ENCODE data around the gene CCNH. TPM values are rescaled to one million over a fixed set of nuclear protein-coding genes. Genes with fewer than 3 reads are reported as not detected.

The CCNH gene
- total and polyA plus RNA-seq, 2 of the 4 experiments (the other 2 are of a cell fraction) = 37.4 to 100 TPM

DNA sequence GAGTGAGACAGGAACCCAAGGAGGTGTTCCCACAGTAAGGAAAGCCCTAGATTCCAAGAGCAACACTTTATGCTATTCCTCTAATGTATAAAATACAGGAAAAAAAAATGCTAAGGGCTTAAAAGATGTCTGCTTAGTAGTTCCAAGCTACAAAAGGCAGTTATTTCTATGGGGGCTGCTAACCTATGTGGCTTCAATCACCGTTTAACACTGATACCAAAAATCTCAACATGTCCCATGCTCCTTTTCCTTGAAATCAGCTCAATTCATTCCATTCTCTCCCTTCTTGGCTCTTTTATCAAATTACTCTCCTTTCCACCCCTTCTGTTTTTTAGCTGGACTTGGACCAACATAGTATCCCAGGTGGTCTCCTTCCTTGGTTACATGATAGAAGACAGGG, 20.6 kb downstream of the CCNH start:
- dilution Hi-C loops (cut with HindIII; ENCODE audit: low sequenced_read_pairs, unreplicated experiment) = no loop called here
- in situ Hi-C loops (cut with MboI; ENCODE audit: low sequenced_read_pairs) = no loop called here
- Histone ChIP-seq H4K5ac (ENCODE audit: low read depth, low read length) (peak overlapping the region; percentile 24; the same call in 1 of the 2 replicates), H3K4ac (ENCODE audit: low read depth, low read length) (peak overlapping the region; percentile 79; the same call in 1 of the 2 replicates), H3K9ac (ENCODE audit: low read depth, low read length) (no peak overlapping the region; the same call in 1 of the 2 replicates), H3K27ac (ENCODE audit: insufficient read depth, low read length) (no peak overlapping the region), H3K9me1 (ENCODE audit: insufficient read depth, low read length) (peaks cover 6% of the 10 kb centered on the region; the same call in 1 of the 2 replicates), H3K79me1 (ENCODE audit: low read depth in 1 of 2, low read length in 2 of 2) (peaks cover 18 to 39% of the 10 kb centered on the region in 2 experiments), H3K4me3 (ENCODE audit: insufficient read depth, low read depth, low read length) (no peak overlapping the region), H3K36me3 (ENCODE audit: control insufficient read depth, insufficient read depth, low read length) (peaks cover 32% of the 10 kb centered on the region), H3K4me2 (ENCODE audit: low read depth, low read length) (no peak overlapping the region), H3K14ac (replicated peaks; ENCODE audit: low read depth, low read length) (peak overlapping the region; percentile 85), H2AFZ (replicated peaks; ENCODE audit: low read length, poor library complexity) (no peak overlapping the region), H2BK120ac (ENCODE audit: low read depth, low read length) (peak overlapping the region; percentile 89), H2AK5ac (ENCODE audit: low read depth, low read length) (no peak overlapping the region; the same call in 1 of the 2 replicates), H2BK20ac (ENCODE audit: low read depth, low read length) (peak overlapping the region; percentile 86), H3K18ac (ENCODE audit: low read depth, low read length) (peak overlapping the region; percentile 93; the same call in 1 of the 2 replicates), H3K9me3 (ENCODE audit: control insufficient read depth, insufficient read depth, low read length) (no peaks in the 10 kb centered on the region), H4K8ac (ENCODE audit: low read depth in 2 of 2, low read length in 2 of 2) (peak overlapping the region; percentile 19 to 93; a peak in 2 of 4 replicates), H2BK15ac (ENCODE audit: low read depth, low read length) (peak overlapping the region; percentile 31; the same call in 1 of the 3 replicates), H4K20me1 (ENCODE audit: insufficient read depth, low read length) (no peaks in the 10 kb centered on the region), H2BK5ac (ENCODE audit: low read depth, low read length, poor library complexity, severe bottlenecking) (peak overlapping the region; percentile 99), H4K91ac (ENCODE audit: insufficient read depth, low read depth, low read length) (peak overlapping the region; percentile 17; the same call in 1 of the 2 replicates), H3K4me1 (ENCODE audit: control insufficient read depth, insufficient read depth, low read length) (peaks cover 14% of the 10 kb centered on the region), H3K56ac (ENCODE audit: extremely low read depth, insufficient read depth, low read length) (0 out of 2 replicates have a peak overlapping the region, but pooled peaks have one; percentile 19), H2AK9ac (replicated peaks; ENCODE audit: low read depth, low read length, poor library complexity) (no peak overlapping the region), H3K27me3 (ENCODE audit: control insufficient read depth, insufficient read depth, low read length) (no peaks in the 10 kb centered on the region), H3K23ac (ENCODE audit: low read depth, low read length) (peak overlapping the region; percentile 80)
- no TSS peak for BruUV-seq (replicated peaks)
- TF ChIP-seq NFE2L2 (IDR thresholded peaks at IDR 0.05; ENCODE audit: low read depth, low read length) (no peak), POLR2A (IDR thresholded peaks at IDR 0.05; ENCODE audit: low read depth, low read length) (0 out of 2 replicates have a peak, but pooled peaks have one; percentile 28)
- no CpG with 5 or more reads among the region's 1 CpG for WGBS, 2 experiments (ENCODE audit: extremely low coverage in 2 of 2, insufficient read length in 1 of 2)
- no peak for DNase-seq
- ATAC-seq (ENCODE audit: low read depth) = no peak
- ChIA-PET CTCF (interaction anchor here (0.7 to 0.8 kb wide), 2 partner anchors 26 to 379 kb away, joined by 3 read pairs; no protein-coding TSS in a partner anchor), POLR2A (ENCODE audit: unreplicated experiment) (no interaction called here)
- intact Hi-C loops (cut with micrococcal nuclease) = loop anchor here (5.0 kb wide), 1 partner anchor 270 kb away; no protein-coding TSS in a partner anchor

Measured in IMR-90 (cell line).